ENCODE data around the gene PGLYRP1. TPM values are rescaled to one million over a fixed set of nuclear protein-coding genes. Genes with fewer than 3 reads are reported as not detected.

Gene PGLYRP1, protein sequence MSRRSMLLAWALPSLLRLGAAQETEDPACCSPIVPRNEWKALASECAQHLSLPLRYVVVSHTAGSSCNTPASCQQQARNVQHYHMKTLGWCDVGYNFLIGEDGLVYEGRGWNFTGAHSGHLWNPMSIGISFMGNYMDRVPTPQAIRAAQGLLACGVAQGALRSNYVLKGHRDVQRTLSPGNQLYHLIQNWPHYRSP
- 1 to 10 TPM in 1 of 6 donors, not detected in 5; 1.6 TPM for polyA plus RNA-seq (ENCODE audit: low read depth in 6 of 6)

GRCh38 chr19:46022431-46023310 is at the start of gene PGLYRP1:
TSS of gene PGLYRP1 (minus strand) at chr19:46023053. CDS start at chr19:46023021, 32 bp downstream.
- DNase-seq (no peak), ATAC-seq (ENCODE audit: low read depth in 2 of 2) (no peak)
- H3K27ac Mint-ChIP-seq: no peak within 1 kb of the TSS
- peaks cover 0 to 7% (median 2%) of the 10 kb centered on the region in 3 donors for H3K4me1 Mint-ChIP-seq
- no peak within 1 kb of the TSS for H3K4me3 Mint-ChIP-seq
- H3K36me3 Mint-ChIP-seq: peaks cover 0 to 7% of the 10 kb centered on the region in 2 donors
- no peaks in the 10 kb centered on the region for H3K9me3 Mint-ChIP-seq
- H3K27me3 Mint-ChIP-seq: peaks cover 27 to 36% (median 35%) of the 10 kb centered on the region in 3 donors

DNA sequence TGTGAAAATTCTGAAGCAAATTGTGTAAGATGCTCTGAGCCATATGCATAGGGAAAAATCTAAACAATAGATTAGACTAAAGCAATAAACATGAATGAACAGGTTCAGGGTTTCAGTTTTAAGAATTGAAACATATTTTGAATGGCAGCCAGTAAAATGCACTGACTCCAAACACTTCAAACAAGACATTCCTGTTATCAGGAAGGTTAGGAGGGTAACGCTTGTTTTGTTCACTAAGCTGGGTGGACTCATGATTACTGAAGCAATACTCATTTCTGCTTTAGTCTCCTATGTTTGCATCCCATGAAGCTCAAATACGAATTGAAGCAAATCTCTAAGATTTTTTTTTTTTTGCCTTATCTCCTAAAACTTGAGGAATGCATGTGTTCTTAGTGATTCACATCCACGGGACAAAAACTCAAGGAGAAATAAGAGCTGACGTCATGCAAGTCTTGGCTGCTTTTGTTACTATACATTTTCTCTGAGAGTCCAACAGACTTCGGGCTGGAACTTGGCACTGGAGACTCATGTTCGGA is 47.0 kb upstream of the PGLYRP1 start:
- DNase-seq (no peak), ATAC-seq (ENCODE audit: low read depth in 2 of 2) (no peak)
- Mint-ChIP-seq H3K4me3 (no peak overlapping the region), H3K27me3 (peaks cover 56 to 79% (median 77%) of the 10 kb centered on the region in 3 donors), H3K4me1 (no peaks in the 10 kb centered on the region), H3K27ac (no peak overlapping the region), H3K9me3 (peaks cover 0 to 4% (median 0%) of the 10 kb centered on the region in 7 donors), H3K36me3 (no peaks in the 10 kb centered on the region)

GRCh38 chr19:46068345-46069258 is 45.7 kb upstream of the PGLYRP1 start:
- H3K36me3 Mint-ChIP-seq: no peaks in the 10 kb centered on the region
- ATAC-seq (ENCODE audit: low read depth in 2 of 2) (no peak), DNase-seq (no peak)
- H3K27ac Mint-ChIP-seq: no peak overlapping the region
- H3K9me3 Mint-ChIP-seq: peaks cover 0 to 6% (median 0%) of the 10 kb centered on the region in 7 donors
- H3K4me3 Mint-ChIP-seq: no peak overlapping the region
- no peaks in the 10 kb centered on the region for H3K4me1 Mint-ChIP-seq
- H3K27me3 Mint-ChIP-seq: peaks cover 58 to 80% (median 75%) of the 10 kb centered on the region in 3 donors

- no peak overlapping the region for H3K27ac Mint-ChIP-seq
- no peak for ATAC-seq (ENCODE audit: low read depth in 2 of 2)
- H3K27me3 Mint-ChIP-seq: peaks cover 52 to 80% (median 78%) of the 10 kb centered on the region in 3 donors
- H3K4me3 Mint-ChIP-seq: no peak overlapping the region
- DNase-seq: no peak
- peaks cover 0 to 12% (median 0%) of the 10 kb centered on the region in 7 donors for H3K9me3 Mint-ChIP-seq
- no peaks in the 10 kb centered on the region for H3K36me3 Mint-ChIP-seq
- H3K4me1 Mint-ChIP-seq: no peaks in the 10 kb centered on the region
These were observed 44.8 kb upstream of the PGLYRP1 start for GRCh38 chr19:46067691-46068090.

GRCh38 chr19:46066471-46066870 is 43.6 kb upstream of the PGLYRP1 start:
- ATAC-seq (ENCODE audit: low read depth in 2 of 2) (no peak), DNase-seq (no peak)
- Mint-ChIP-seq H3K9me3 (peaks cover 0 to 20% (median 2%) of the 10 kb centered on the region in 7 donors), H3K4me3 (no peak overlapping the region), H3K27me3 (peaks cover 49 to 75% (median 73%) of the 10 kb centered on the region in 3 donors), H3K36me3 (peaks cover 0 to under 1% of the 10 kb centered on the region in 2 donors), H3K27ac (no peak overlapping the region), H3K4me1 (no peaks in the 10 kb centered on the region)

- ATAC-seq (ENCODE audit: low read depth in 2 of 2) (no peak), DNase-seq (no peak)
- no peak overlapping the region for H3K4me3 Mint-ChIP-seq
- peaks cover 0 to 6% of the 10 kb centered on the region in 2 donors for H3K36me3 Mint-ChIP-seq
- no peak overlapping the region for H3K27ac Mint-ChIP-seq
- no peaks in the 10 kb centered on the region for H3K4me1 Mint-ChIP-seq
- peaks cover 41 to 66% (median 65%) of the 10 kb centered on the region in 3 donors for H3K27me3 Mint-ChIP-seq
- H3K9me3 Mint-ChIP-seq: peaks cover 0 to 26% (median 6%) of the 10 kb centered on the region in 7 donors
These were observed 42.7 kb upstream of the PGLYRP1 start for GRCh38 chr19:46065486-46066071.

GRCh38 chr19:46063201-46063600 is 40.3 kb upstream of the PGLYRP1 start:
- peaks cover 38 to 62% (median 54%) of the 10 kb centered on the region in 3 donors for H3K27me3 Mint-ChIP-seq
- ATAC-seq (ENCODE audit: low read depth in 2 of 2) (no peak), DNase-seq (no peak)
- H3K4me3 Mint-ChIP-seq: no peak overlapping the region
- H3K27ac Mint-ChIP-seq: no peak overlapping the region
- peaks cover 0 to 6% of the 10 kb centered on the region in 2 donors for H3K36me3 Mint-ChIP-seq
- no peaks in the 10 kb centered on the region for H3K4me1 Mint-ChIP-seq
- H3K9me3 Mint-ChIP-seq: peaks cover 0 to 47% (median 18%) of the 10 kb centered on the region in 7 donors

DNA sequence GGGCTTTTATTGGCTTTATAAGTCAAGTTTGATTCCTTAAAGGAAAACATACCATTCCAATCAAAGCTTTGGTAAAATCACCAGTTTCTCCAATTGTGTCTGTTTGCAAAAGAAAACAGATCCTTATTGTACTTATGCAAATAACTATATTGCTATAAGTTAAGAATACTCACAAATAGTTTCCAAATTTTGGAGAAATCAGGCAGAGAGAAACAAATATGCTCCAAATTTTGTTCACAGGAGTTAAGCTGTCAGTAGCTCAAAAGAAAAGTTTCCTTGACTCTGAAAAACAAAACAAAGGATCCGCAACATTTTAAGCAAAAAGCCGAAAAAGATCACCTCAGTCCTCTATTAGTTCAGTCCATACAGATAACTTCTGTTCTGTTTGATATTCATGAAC is 37.2 kb upstream of the PGLYRP1 start:
- no peak for DNase-seq
- H3K27ac Mint-ChIP-seq: no peak overlapping the region
- peaks cover 0 to 6% of the 10 kb centered on the region in 2 donors for H3K36me3 Mint-ChIP-seq
- no peak overlapping the region for H3K4me3 Mint-ChIP-seq
- H3K27me3 Mint-ChIP-seq: peaks cover 50 to 54% (median 51%) of the 10 kb centered on the region in 3 donors
- H3K4me1 Mint-ChIP-seq: no peaks in the 10 kb centered on the region
- H3K9me3 Mint-ChIP-seq: peaks cover 0 to 47% (median 18%) of the 10 kb centered on the region in 7 donors
- no peak for ATAC-seq (ENCODE audit: low read depth in 2 of 2)

DNA sequence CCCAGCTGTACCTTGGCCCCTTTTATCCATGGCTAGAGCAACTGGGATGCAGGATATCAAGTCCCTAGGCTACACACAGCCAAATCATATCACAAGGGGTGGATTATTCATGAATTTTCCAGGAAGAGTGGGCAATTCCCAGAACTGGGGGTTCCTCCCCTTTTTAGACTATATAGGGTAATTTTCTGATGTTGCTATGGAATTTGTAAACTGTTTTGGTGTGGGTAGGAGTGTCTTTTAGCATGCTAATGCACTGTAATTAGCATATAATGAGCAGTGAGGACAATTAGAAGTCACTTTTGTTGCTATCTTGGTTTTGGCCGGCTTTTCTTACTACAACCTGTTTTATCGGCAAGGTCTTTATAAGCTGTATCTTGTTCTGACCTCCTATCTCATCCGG is 35.9 kb upstream of the PGLYRP1 start:
- no peak overlapping the region for H3K27ac Mint-ChIP-seq
- H3K4me1 Mint-ChIP-seq: no peaks in the 10 kb centered on the region
- no peak for ATAC-seq (ENCODE audit: low read depth in 2 of 2)
- no peak for DNase-seq
- peaks cover 45 to 57% (median 49%) of the 10 kb centered on the region in 3 donors for H3K27me3 Mint-ChIP-seq
- peaks cover 0 to 42% (median 18%) of the 10 kb centered on the region in 7 donors for H3K9me3 Mint-ChIP-seq
- no peak overlapping the region for H3K4me3 Mint-ChIP-seq
- peaks cover 0 to 6% of the 10 kb centered on the region in 2 donors for H3K36me3 Mint-ChIP-seq

- Mint-ChIP-seq H3K27me3 (peaks cover 45 to 52% (median 47%) of the 10 kb centered on the region in 3 donors), H3K4me1 (no peaks in the 10 kb centered on the region), H3K27ac (no peak overlapping the region), H3K36me3 (peaks cover 0 to 6% of the 10 kb centered on the region in 2 donors), H3K4me3 (no peak overlapping the region), H3K9me3 (peaks cover 0 to 31% (median 16%) of the 10 kb centered on the region in 7 donors)
- DNase-seq (no peak), ATAC-seq (ENCODE audit: low read depth in 2 of 2) (no peak)
These were observed 33.7 kb upstream of the PGLYRP1 start for GRCh38 chr19:46056536-46056935.

DNA sequence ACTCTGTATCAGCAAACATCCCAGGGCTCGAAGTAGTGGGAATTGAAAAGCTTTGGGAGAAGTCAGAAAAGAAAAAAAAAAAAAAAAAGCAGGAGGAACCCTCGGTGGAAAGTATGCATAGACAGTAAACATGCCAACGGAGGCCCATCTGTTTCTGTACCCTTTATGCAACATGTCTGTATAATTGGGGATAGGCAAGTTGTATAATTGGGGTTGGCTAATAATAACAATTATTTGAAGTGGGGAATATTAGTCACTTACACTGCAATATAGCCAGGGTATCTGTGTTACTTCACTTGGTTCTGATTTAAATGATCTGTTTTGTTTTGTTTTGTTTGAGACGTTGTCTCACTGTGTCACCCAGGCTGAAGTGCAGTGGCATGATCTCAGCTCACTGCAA is 30.0 kb upstream of the PGLYRP1 start:
- Mint-ChIP-seq H3K4me3 (no peak overlapping the region), H3K9me3 (peaks cover 0 to 6% (median 2%) of the 10 kb centered on the region in 7 donors), H3K27me3 (peaks cover 49 to 77% (median 57%) of the 10 kb centered on the region in 3 donors), H3K4me1 (no peaks in the 10 kb centered on the region), H3K36me3 (no peaks in the 10 kb centered on the region), H3K27ac (no peak overlapping the region)
- ATAC-seq (ENCODE audit: low read depth in 2 of 2) (no peak), DNase-seq (no peak)

- Mint-ChIP-seq H3K4me1 (no peaks in the 10 kb centered on the region), H3K27me3 (peaks cover 53 to 71% (median 66%) of the 10 kb centered on the region in 3 donors), H3K9me3 (peaks cover 0 to 12% (median 2%) of the 10 kb centered on the region in 7 donors), H3K27ac (no peak overlapping the region), H3K4me3 (no peak overlapping the region), H3K36me3 (no peaks in the 10 kb centered on the region)
- ATAC-seq (ENCODE audit: low read depth in 2 of 2) (no peak), DNase-seq (no peak)
These were observed 26.7 kb upstream of the PGLYRP1 start for GRCh38 chr19:46049597-46049996.

Measured in naive B cell (primary cell).